ENCODE measurements around the gene GZMM.
"Not testable (repeated sequence)": the region's sequence is repeated elsewhere in the genome, so short reads cannot be mapped to it uniquely, and the experiment has no call there.

DNA sequence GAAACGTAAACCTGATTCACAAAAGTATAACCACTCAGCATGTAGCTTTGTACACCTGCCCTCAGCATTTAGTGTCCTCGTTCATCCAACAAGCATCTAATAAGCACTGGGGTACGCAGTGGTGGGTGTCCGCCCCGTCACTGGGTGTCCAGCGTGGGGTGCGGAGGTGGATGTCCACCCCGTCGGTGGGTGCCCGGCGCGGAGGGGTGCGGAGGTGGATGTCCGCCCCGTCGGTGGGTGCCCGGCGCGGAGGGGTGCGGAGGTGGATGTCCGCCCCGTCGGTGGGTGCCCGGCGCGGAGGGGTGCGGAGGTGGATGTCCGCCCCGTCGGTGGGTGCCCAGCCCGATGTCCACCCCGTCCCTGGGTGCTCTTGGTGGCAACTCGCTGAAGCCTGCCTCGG, 41.3 kb downstream of the GZMM start:
- not testable (repeated sequence) for TF ChIP-seq POLR2A (IDR thresholded peaks at IDR 0.05)
- TF ChIP-seq, protein P1, sequence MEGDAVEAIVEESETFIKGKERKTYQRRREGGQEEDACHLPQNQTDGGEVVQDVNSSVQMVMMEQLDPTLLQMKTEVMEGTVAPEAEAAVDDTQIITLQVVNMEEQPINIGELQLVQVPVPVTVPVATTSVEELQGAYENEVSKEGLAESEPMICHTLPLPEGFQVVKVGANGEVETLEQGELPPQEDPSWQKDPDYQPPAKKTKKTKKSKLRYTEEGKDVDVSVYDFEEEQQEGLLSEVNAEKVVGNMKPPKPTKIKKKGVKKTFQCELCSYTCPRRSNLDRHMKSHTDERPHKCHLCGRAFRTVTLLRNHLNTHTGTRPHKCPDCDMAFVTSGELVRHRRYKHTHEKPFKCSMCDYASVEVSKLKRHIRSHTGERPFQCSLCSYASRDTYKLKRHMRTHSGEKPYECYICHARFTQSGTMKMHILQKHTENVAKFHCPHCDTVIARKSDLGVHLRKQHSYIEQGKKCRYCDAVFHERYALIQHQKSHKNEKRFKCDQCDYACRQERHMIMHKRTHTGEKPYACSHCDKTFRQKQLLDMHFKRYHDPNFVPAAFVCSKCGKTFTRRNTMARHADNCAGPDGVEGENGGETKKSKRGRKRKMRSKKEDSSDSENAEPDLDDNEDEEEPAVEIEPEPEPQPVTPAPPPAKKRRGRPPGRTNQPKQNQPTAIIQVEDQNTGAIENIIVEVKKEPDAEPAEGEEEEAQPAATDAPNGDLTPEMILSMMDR (IDR thresholded peaks at IDR 0.05): not testable (repeated sequence)
